HEK293T (cell line): ENCODE results near the gene LHPP.

Experiments used
- CTCF ChIA-PET: fragments of 350-600 bp; formaldehyde crosslinking; extraction: SDS; loops from one replicate; lab custom pipeline; 2021; ENCODE audit warnings: antibody characterized with exemption, inconsistent platforms; lab: Yijun Ruan, JAX
- POLR2A ChIA-PET: fragments of 350-600 bp; formaldehyde crosslinking; extraction: SDS; loops from one replicate; lab custom pipeline; 2020; ENCODE audit warnings: antibody characterized with exemption, inconsistent platforms; lab: Yijun Ruan, JAX
- DNase-seq: peaks from one replicate; pipeline ENCODE4 v3.0.0; 2012; ENCODE audit warnings: mixed read lengths; ENCODE audit errors: extremely low spot score
- ARNT ChIP-seq: fragments of 450-650 bp; IDR thresholded peaks from 2 replicates; pipeline ENCODE4 v1.6.1; 2017; ENCODE audit warnings: mild to moderate bottlenecking
- BHLHE40 ChIP-seq: fragments of 450-650 bp; IDR thresholded peaks from 2 replicates; pipeline ENCODE4 v1.6.1; 2016; ENCODE audit warnings: mild to moderate bottlenecking, moderate library complexity, borderline replicate concordance
- CTBP1 ChIP-seq: fragments of 450-650 bp; IDR thresholded peaks from 2 replicates; pipeline ENCODE4 v1.6.1; 2016; ENCODE audit warnings: borderline replicate concordance
- ELF4 ChIP-seq: fragments of 450-650 bp; IDR thresholded peaks from 2 replicates; pipeline ENCODE4 v1.6.1; 2017; ENCODE audit warnings: antibody characterized with exemption
- FOXA1 ChIP-seq: fragments of 450-650 bp; IDR thresholded peaks from 2 replicates; pipeline ENCODE4 v1.6.1; 2016; ENCODE audit warnings: mild to moderate bottlenecking
- FOXK2 ChIP-seq: fragments of 450-650 bp; IDR thresholded peaks from 2 replicates; pipeline ENCODE4 v1.6.1; 2016; ENCODE audit warnings: mild to moderate bottlenecking
- FOXM1 ChIP-seq: fragments of 450-650 bp; IDR thresholded peaks from 2 replicates; pipeline ENCODE4 v1.6.1; 2017; ENCODE audit warnings: mild to moderate bottlenecking, borderline replicate concordance
- HDGF ChIP-seq: fragments of 450-650 bp; IDR thresholded peaks from 2 replicates; pipeline ENCODE4 v1.6.1; 2017; ENCODE audit warnings: antibody characterized with exemption, borderline replicate concordance
- L3MBTL2 ChIP-seq: fragments of 450-650 bp; conservative IDR thresholded peaks from 2 replicates; pipeline ENCODE4 v1.6.1; 2016; ENCODE audit warnings: mild to moderate bottlenecking
- LEF1 ChIP-seq: fragments of 450-650 bp; IDR thresholded peaks from 2 replicates; pipeline ENCODE4 v1.6.1; 2017; ENCODE audit warnings: mild to moderate bottlenecking, borderline replicate concordance
- NFRKB ChIP-seq: fragments of 450-650 bp; IDR thresholded peaks from 2 replicates; pipeline ENCODE4 v1.6.1; 2016; ENCODE audit warnings: mild to moderate bottlenecking, moderate library complexity
- SP1 ChIP-seq: fragments of 450-650 bp; IDR thresholded peaks from 2 replicates; pipeline ENCODE4 v1.6.1; 2017
- SUZ12 ChIP-seq: fragments of 450-650 bp; IDR thresholded peaks from 2 replicates; pipeline ENCODE4 v1.6.1; 2016; ENCODE audit warnings: mild to moderate bottlenecking
- TARDBP ChIP-seq: fragments of 450-650 bp; IDR thresholded peaks from 2 replicates; pipeline ENCODE4 v1.6.1; 2016
- ZNF384 ChIP-seq: fragments of 450-650 bp; IDR thresholded peaks from 2 replicates; pipeline ENCODE4 v1.6.1; 2016
- TF ChIP-seq, protein P1 (sequence below): fragments of 450-650 bp; IDR thresholded peaks from 2 replicates; pipeline ENCODE4 v1.6.1; 2016

Gene LHPP

DNA sequence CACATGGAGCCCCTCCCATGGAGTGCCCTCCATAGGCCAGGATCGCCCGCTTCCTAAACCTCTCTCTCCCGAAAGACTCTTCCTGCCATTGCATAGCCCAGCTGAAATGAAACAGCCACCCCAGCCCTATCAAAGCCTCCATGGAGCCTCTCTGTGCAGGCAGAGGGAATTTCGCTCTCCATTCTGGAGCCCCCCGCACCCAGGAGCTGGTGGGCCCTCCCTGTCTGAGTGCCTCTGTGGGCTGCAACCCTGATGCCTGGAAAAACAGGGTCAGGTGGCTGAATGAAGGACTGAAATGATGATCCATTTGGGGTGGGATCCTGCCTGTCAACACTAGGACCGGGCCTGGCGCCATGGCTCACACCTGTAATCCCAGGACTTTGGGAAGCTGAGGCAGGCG is 176.1 kb downstream of the LHPP start:
- TF ChIP-seq FOXM1 (no peak), NFRKB (no peak), CTBP1 (no peak), TARDBP (no peak), L3MBTL2 (no peak), SUZ12 (no peak), FOXA1 (no peak), BHLHE40 (no peak), ARNT (no peak)
- CTCF ChIA-PET, result no interaction called here
- DNase-seq, result no peak
- POLR2A ChIA-PET, result no interaction called here

DNA sequence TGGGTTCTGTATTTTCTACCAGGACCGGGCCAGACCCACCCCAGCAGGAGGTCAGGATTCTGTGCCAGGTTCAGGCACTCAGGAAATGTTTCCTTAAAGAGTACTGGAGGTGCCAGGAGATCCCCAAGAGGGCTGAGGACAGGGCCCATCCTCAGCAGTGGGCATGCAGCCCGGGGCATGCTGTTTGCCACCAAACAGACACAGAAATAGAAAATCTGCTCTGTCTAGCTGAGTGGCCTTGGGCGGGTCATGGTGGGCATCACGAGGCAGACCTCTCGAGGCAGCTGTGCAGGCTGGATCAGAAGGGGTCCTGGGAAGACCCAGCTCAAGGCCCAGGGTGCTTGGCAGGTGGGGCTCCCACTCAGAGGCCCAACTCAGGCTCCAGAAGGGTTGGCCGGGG is 177.6 kb downstream of the LHPP start:
- ChIA-PET CTCF (no interaction called here), POLR2A (no interaction called here)

DNA sequence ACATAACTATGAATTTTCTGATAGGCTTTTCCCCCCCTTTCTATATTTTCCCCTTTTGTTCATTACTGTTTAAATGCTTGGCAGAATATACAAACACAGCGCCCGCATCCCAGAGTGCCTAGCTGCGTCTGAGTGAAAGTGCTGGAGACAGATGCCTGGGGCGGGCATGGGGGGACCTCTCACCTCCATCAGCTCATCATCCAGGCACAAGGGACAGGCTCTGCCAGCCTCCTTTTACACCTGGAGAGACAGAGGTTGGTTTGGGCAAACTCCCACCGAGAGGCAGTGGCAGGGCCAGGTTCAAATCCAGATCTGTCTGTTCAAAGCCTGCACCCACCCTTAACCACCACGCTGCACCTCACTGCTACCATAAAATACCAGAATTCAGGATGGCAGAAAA is 178.0 kb downstream of the LHPP start:
- DNase-seq, result no peak
- ChIA-PET CTCF (no interaction called here), POLR2A (no interaction called here)
- no peak for TF ChIP-seq L3MBTL2
- no peak for TF ChIP-seq ARNT
- no peak for TF ChIP-seq CTBP1
- no peak for TF ChIP-seq FOXA1
- TF ChIP-seq SUZ12, result no peak

More for the DNA sequence above, 177.6 kb downstream of the LHPP start:
- no peak for TF ChIP-seq SP1
- no peak for DNase-seq

DNA sequence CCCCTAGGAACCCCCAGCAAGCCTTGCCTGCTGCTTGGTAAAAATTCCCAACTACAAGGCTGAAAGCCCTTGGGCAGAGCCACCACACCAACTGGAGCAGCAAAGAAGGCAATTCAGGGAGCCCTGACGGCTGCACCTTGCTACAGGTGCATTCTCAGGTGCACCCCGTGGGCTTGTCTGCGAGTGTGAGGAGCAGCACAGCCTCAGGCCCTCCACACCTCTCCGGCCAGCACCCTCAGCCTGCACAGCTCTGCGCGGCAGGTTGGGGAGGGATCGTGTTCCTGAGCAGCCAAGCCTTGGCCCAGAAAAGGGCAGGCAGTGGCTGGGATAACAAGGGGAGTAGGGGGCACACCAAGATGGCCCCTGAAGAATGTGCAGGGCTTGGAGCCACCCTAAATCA is 178.4 kb downstream of the LHPP start:
- ChIA-PET CTCF (no interaction called here), POLR2A (no interaction called here)
- TF ChIP-seq LEF1 (no peak), CTBP1 (no peak), FOXA1 (no peak), NFRKB (no peak), ZNF384 (no peak), SUZ12 (no peak), TARDBP (no peak), FOXM1 (no peak), ELF4 (no peak)
- no peak for DNase-seq

- CTCF ChIA-PET, result no interaction called here
- POLR2A ChIA-PET, result no interaction called here
- no peak for DNase-seq
- TF ChIP-seq LEF1, result no peak
- no peak for TF ChIP-seq NFRKB
- TF ChIP-seq ARNT, result no peak
- TF ChIP-seq ELF4, result no peak
- TF ChIP-seq FOXA1, result no peak
- no peak for TF ChIP-seq CTBP1
- TF ChIP-seq BHLHE40, result no peak
Observed at GRCh38 chr10:124640538-124641231, 179.1 kb downstream of the LHPP start.

GRCh38 chr10:124641282-124642087 is 179.9 kb downstream of the LHPP start:
- no peak for DNase-seq
- TF ChIP-seq CTBP1, result no peak
- CTCF ChIA-PET, result no interaction called here
- POLR2A ChIA-PET, result no interaction called here

DNA sequence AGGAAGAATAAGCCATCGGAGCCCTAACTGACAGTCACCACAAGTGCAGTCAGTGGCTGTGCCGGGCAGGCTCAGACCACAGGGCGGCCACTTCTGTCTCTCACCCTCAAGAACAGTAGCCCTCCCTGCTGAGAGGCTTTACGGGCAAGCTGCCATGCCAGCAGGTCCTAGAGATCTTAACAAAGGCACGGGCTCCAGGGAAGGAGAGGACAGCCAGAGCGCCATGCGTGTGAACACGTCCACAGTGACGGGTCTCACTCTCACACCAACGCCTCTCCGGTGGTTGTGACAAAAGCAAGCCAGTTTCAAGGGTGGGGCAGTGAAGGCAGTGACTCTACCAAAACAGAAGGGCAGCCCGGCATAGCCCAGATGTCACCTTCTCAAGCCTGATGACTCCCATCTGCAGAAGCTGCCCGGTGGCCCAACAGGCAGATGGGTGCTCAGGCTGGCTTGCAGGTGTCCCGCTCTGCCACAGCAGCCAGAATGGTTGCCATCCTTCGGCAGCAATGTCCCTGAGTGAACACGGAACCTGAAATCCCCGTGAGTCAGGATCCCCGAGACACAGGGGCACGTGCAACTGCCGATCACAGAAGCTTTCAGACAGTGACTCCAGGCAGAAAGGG is 180.6 kb downstream of the LHPP start:
- POLR2A ChIA-PET, result no interaction called here
- CTCF ChIA-PET, result no interaction called here
- no peak for DNase-seq
- TF ChIP-seq SP1, result no peak
- TF ChIP-seq, protein P1, sequence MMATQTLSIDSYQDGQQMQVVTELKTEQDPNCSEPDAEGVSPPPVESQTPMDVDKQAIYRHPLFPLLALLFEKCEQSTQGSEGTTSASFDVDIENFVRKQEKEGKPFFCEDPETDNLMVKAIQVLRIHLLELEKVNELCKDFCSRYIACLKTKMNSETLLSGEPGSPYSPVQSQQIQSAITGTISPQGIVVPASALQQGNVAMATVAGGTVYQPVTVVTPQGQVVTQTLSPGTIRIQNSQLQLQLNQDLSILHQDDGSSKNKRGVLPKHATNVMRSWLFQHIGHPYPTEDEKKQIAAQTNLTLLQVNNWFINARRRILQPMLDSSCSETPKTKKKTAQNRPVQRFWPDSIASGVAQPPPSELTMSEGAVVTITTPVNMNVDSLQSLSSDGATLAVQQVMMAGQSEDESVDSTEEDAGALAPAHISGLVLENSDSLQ, result no peak
- TF ChIP-seq L3MBTL2, result no peak
- no peak for TF ChIP-seq BHLHE40
- TF ChIP-seq FOXK2, result no peak
- no peak for TF ChIP-seq TARDBP
- TF ChIP-seq SUZ12, result no peak
- TF ChIP-seq FOXM1, result no peak
- TF ChIP-seq HDGF, result no peak
- no peak for TF ChIP-seq LEF1
- TF ChIP-seq FOXA1, result no peak
- TF ChIP-seq ELF4, result no peak
- no peak for TF ChIP-seq CTBP1
- no peak for TF ChIP-seq ZNF384
- no peak for TF ChIP-seq ARNT
- TF ChIP-seq NFRKB, result no peak
